ENCODE data around the gene MIS18BP1.

DNA sequence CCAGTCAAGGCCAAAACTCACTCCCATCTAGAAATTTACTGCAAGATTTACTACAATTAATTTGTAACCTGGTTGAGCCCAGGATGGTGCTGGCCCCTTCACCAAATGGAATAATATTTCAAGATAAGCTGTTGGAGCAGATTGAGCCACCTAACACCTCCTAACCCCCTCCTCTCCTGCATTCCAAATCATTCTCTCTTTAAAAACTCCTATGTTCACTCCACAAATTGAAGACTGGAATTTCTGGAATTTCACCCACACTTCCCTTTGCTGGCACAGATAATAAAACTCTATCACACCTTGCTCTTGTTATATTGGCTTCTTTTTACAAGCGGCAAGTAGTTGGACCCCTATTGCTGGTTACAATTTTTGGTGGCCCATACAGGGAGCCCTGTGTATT lies 41.7 kb downstream of the MIS18BP1 start:
- TF ChIP-seq ZNF274 (IDR thresholded peaks at IDR 0.05; ENCODE audit: low read depth, low read length) (no peak), YY1 (IDR thresholded peaks at IDR 0.05; ENCODE audit: insufficient read depth, insufficient read length) (no peak), SUZ12 (IDR thresholded peaks at IDR 0.05; ENCODE audit: extremely low read depth, insufficient read depth, insufficient read length) (no peak)

All from NT2/D1 (cell line).